ENCODE results near the gene DUSP19. TPM values are rescaled to one million over a fixed set of nuclear protein-coding genes. Genes with fewer than 3 reads are reported as not detected.

DUSP19 gene
- total and polyA plus RNA-seq, 2 of the 13 experiments (the other 11 are each of a cell fraction or from before 2014, with no cell fraction given): 1.3 to 1.9 TPM

DNA sequence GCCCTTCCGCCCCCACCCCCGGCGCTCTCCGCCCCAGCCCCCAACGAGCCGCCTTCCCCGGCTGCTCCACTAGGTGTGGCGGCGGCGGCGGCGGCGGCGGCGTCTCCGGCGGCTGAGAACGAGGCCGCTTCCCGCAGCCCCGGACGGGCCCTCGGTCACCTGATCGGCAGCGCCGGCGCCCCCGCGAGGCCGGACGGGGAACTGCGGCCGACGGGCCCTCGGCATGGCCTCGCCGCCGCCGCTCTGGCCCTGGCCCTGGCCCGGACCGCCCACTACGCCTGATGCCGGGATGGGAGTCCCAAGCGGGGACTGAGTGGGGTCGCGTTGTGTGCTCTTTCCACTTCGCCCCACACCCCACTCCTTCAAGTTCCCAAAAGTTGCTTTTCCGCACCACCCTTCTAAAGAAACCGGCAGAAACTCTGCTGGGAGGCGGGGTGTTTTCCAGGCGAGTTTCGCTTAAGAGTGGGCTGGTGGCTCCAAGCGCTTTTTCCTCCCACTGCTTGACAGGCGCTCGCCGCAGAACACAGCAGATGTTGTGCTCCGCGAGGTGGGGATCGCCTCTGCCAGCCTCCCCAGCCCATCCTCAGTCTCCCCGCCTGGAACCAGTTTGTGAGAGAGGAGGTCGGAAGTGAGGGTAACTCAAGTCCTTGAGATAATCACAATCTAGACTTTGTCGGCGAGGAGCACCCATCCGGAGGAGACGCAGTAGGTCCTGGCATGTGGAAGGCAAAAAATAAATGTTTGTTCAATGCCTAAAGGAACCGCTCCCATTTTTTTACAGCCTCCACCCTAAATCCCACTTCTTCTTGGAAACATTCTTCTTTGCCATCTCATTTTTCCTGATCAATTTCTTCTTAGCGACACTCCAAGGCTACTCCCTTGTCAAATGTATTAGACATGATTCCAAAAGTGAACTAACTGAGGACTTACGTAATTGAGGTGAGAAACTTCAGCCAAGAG lies 39.9 kb upstream of the DUSP19 start, which contains the start of gene NCKAP1 (continued):
- TF ChIP-seq, protein P1, sequence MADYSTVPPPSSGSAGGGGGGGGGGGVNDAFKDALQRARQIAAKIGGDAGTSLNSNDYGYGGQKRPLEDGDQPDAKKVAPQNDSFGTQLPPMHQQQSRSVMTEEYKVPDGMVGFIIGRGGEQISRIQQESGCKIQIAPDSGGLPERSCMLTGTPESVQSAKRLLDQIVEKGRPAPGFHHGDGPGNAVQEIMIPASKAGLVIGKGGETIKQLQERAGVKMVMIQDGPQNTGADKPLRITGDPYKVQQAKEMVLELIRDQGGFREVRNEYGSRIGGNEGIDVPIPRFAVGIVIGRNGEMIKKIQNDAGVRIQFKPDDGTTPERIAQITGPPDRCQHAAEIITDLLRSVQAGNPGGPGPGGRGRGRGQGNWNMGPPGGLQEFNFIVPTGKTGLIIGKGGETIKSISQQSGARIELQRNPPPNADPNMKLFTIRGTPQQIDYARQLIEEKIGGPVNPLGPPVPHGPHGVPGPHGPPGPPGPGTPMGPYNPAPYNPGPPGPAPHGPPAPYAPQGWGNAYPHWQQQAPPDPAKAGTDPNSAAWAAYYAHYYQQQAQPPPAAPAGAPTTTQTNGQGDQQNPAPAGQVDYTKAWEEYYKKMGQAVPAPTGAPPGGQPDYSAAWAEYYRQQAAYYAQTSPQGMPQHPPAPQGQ (CRISPR knock-in tag; IDR thresholded peaks at IDR 0.05; ENCODE audit: borderline replicate concordance): no peak
- TF ChIP-seq ZNF782 (CRISPR knock-in tag; IDR thresholded peaks at IDR 0.05; ENCODE audit: borderline replicate concordance) (peak; percentile 85; the same call in 1 of the 2 replicates), SKI (IDR thresholded peaks at IDR 0.05; ENCODE audit: partially characterized antibody) (peak; percentile 86), THAP11 (CRISPR knock-in tag; IDR thresholded peaks at IDR 0.05) (no peak), FOSL2 (CRISPR knock-in tag; IDR thresholded peaks at IDR 0.05) (no peak), ZNF441 (CRISPR knock-in tag; IDR thresholded peaks at IDR 0.05; ENCODE audit: borderline replicate concordance) (peak; percentile 86), TIGD3 (CRISPR knock-in tag; IDR thresholded peaks at IDR 0.05; ENCODE audit: borderline replicate concordance) (no peak), ARID4A (CRISPR knock-in tag; IDR thresholded peaks at IDR 0.05; ENCODE audit: borderline replicate concordance) (peak; percentile 84; the same call in 1 of the 2 replicates), ARNT2 (CRISPR knock-in tag; IDR thresholded peaks at IDR 0.05; ENCODE audit: low read depth) (peak; percentile 63; the same call in 1 of the 2 replicates), MXI1 (IDR thresholded peaks at IDR 0.05; ENCODE audit: borderline replicate concordance, low read depth, low read length) (peak; percentile 74; the same call in 2 of the 3 replicates), ZNF235 (CRISPR knock-in tag; IDR thresholded peaks at IDR 0.05; ENCODE audit: borderline replicate concordance) (no peak), GTF2F1 (IDR thresholded peaks at IDR 0.05; ENCODE audit: low read length) (no peak), ZNF513 (CRISPR knock-in tag; conservative IDR thresholded peaks at IDR 0.05) (no peak), RFXAP (CRISPR knock-in tag; IDR thresholded peaks at IDR 0.05; ENCODE audit: borderline replicate concordance) (peak; percentile 92; the same call in 1 of the 2 replicates), HMGA1 (CRISPR knock-in tag; conservative IDR thresholded peaks at IDR 0.05) (no peak), TARDBP (CRISPR knock-in tag; IDR thresholded peaks at IDR 0.05) (peak; percentile 61)
- TF ChIP-seq, protein P2, sequence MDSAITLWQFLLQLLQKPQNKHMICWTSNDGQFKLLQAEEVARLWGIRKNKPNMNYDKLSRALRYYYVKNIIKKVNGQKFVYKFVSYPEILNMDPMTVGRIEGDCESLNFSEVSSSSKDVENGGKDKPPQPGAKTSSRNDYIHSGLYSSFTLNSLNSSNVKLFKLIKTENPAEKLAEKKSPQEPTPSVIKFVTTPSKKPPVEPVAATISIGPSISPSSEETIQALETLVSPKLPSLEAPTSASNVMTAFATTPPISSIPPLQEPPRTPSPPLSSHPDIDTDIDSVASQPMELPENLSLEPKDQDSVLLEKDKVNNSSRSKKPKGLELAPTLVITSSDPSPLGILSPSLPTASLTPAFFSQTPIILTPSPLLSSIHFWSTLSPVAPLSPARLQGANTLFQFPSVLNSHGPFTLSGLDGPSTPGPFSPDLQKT (CRISPR knock-in tag; IDR thresholded peaks at IDR 0.05; ENCODE audit: borderline replicate concordance): no peak
